SU-DHL-6 (cell line): ENCODE data around the gene FBN2.

Experiments used
- EZH2phosphoT487 ChIP-seq: fragments of 200-600 bp; sonication (generic), shearing (Covaris generic); conservative IDR thresholded peaks from 2 replicates; pipeline ENCODE4 v1.6.1; 2018; ENCODE audit warnings: mild to moderate bottlenecking, antibody characterized with exemption, low read length, moderate library complexity, mixed read lengths
- TF ChIP-seq, protein P1 (sequence below): fragments of 200-600 bp; sonication (generic); IDR thresholded peaks from one replicate; pipeline ENCODE4 v1.5.1; 2017; ENCODE audit warnings: antibody characterized with exemption, mild to moderate bottlenecking, low read length, moderate library complexity; ENCODE audit not compliant: insufficient read depth, poor library complexity, severe bottlenecking

- TF ChIP-seq, protein P1, sequence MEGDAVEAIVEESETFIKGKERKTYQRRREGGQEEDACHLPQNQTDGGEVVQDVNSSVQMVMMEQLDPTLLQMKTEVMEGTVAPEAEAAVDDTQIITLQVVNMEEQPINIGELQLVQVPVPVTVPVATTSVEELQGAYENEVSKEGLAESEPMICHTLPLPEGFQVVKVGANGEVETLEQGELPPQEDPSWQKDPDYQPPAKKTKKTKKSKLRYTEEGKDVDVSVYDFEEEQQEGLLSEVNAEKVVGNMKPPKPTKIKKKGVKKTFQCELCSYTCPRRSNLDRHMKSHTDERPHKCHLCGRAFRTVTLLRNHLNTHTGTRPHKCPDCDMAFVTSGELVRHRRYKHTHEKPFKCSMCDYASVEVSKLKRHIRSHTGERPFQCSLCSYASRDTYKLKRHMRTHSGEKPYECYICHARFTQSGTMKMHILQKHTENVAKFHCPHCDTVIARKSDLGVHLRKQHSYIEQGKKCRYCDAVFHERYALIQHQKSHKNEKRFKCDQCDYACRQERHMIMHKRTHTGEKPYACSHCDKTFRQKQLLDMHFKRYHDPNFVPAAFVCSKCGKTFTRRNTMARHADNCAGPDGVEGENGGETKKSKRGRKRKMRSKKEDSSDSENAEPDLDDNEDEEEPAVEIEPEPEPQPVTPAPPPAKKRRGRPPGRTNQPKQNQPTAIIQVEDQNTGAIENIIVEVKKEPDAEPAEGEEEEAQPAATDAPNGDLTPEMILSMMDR, result no peak
- no peak for TF ChIP-seq EZH2phosphoT487
Observed at GRCh38 chr5:128216285-128216684, 321.8 kb downstream of the FBN2 start.
